22Rv1 (cell line): ENCODE results near the gene ZSWIM5.

Source experiments
- CTCF ChIP-seq: fragments of 450-650 bp; IDR thresholded peaks from 2 replicates; pipeline ENCODE4 v1.5.1; 2017; ENCODE audit warnings: mild to moderate bottlenecking
- ZFX ChIP-seq: fragments of 450-650 bp; IDR thresholded peaks from 2 replicates; pipeline ENCODE4 v1.6.1; 2017; ENCODE audit warnings: antibody characterized with exemption, borderline replicate concordance

GRCh38 chr1:45187725-45188124 lies 18.7 kb downstream of the ZSWIM5 start:
- TF ChIP-seq CTCF = no peak
- TF ChIP-seq ZFX = no peak
